GM19025 (cell line): ENCODE data around the gene FAR2.
"Not testable (repeated sequence)": the region's sequence is repeated elsewhere in the genome, so short reads cannot be mapped to it uniquely, and the experiment has no call there.

Experiments used
- ATAC-seq: cut with Tn5 transposase; IDR thresholded peaks from one replicate; pipeline ENCODE4 v1.9.1; 2021; ENCODE audit warnings: mild to moderate bottlenecking, low read depth, moderate library complexity; ENCODE audit not compliant: unreplicated experiment

The FAR2 gene

GRCh38 chr12:29148911-29149690, at the start of gene FAR2:
FAR2 (plus strand) TSS chr12:29149278; CDS start chr12:29270450, 121,172 bp downstream.
- ATAC-seq: peak; percentile 41

GRCh38 chr12:29102741-29103140, 46.3 kb upstream of the FAR2 start:
- ATAC-seq: no peak

GRCh38 chr12:29103539-29103974, 45.5 kb upstream of the FAR2 start:
- peak; percentile 96 for ATAC-seq

GRCh38 chr12:29104516-29104915, 44.6 kb upstream of the FAR2 start:
- ATAC-seq: no peak

- ATAC-seq: no peak
Observed at GRCh38 chr12:29110506-29111442, 38.3 kb upstream of the FAR2 start.

GRCh38 chr12:29113101-29113500, 36.0 kb upstream of the FAR2 start:
- no peak for ATAC-seq

GRCh38 chr12:29116414-29116813, 32.7 kb upstream of the FAR2 start:
- ATAC-seq: no peak

- no peak for ATAC-seq
Observed at GRCh38 chr12:29131539-29131938, 17.5 kb upstream of the FAR2 start.

GRCh38 chr12:29132316-29132715, 16.8 kb upstream of the FAR2 start:
- no peak for ATAC-seq

GRCh38 chr12:29133181-29133580, 15.9 kb upstream of the FAR2 start:
- no peak for ATAC-seq

GRCh38 chr12:29133680-29134079, 15.4 kb upstream of the FAR2 start:
- ATAC-seq: no peak

GRCh38 chr12:29138256-29138655, 10.8 kb upstream of the FAR2 start:
- ATAC-seq: not testable (repeated sequence)

GRCh38 chr12:29138855-29139254, 10.2 kb upstream of the FAR2 start:
- ATAC-seq: not testable (repeated sequence)

GRCh38 chr12:29145372-29146170, 3.5 kb upstream of the FAR2 start:
- no peak for ATAC-seq

- no peak for ATAC-seq
Observed at GRCh38 chr12:29146196-29146595, 2.9 kb upstream of the FAR2 start.

GRCh38 chr12:29147731-29148595, 1.1 kb upstream of the FAR2 start:
- ATAC-seq: no peak

GRCh38 chr12:29148596-29148910, 525 bp upstream of the FAR2 start:
- ATAC-seq: no peak

- no peak for ATAC-seq
Observed at GRCh38 chr12:29149691-29150281, 708 bp downstream of the FAR2 start.

- ATAC-seq: no peak
Observed at GRCh38 chr12:29150462-29150861, 1.4 kb downstream of the FAR2 start.
